Right atrium auricular region (tissue), 2 donors: Measurements from ENCODE around the gene ANK2. TPM values are rescaled to one million over a fixed set of nuclear protein-coding genes. Genes with fewer than 3 reads are reported as not detected.

Experiments used
- DNase-seq: peaks from one replicate; pipeline ENCODE4 v3.0.0-alpha.2; 2019; ENCODE audit warnings: low spot score
- H3K27ac ChIP-seq, 2 donors: fragments of 200-600 bp; sonication (generic); 1 replicate in 1 of 2; 2 replicates in 1 of 2; pipeline ENCODE4 v1.5.1; 2016 to 2019
- H3K27me3 ChIP-seq, 2 donors: fragments of 200-600 bp; sonication (generic); one replicate each; pipeline versions ENCODE4 v1.5.1 to v1.6.0; 2017 to 2019
- H3K36me3 ChIP-seq: fragments of 200-600 bp; sonication (generic); one replicate; pipeline ENCODE4 v1.5.1; 2016
- H3K4me1 ChIP-seq, 2 donors: fragments of 200-600 bp; sonication (generic); one replicate each; pipeline versions ENCODE4 v1.5.1 to v1.6.0; 2017 to 2019
- H3K4me3 ChIP-seq, 2 donors: fragments of 200-600 bp; sonication (generic); 1 replicate in 1 of 2; 2 replicates in 1 of 2; pipeline ENCODE4 v1.5.1; 2017 to 2019; ENCODE audit warnings: mild to moderate bottlenecking in 1 of 2, moderate library complexity in 1 of 2
- H3K9me3 ChIP-seq, 2 donors: fragments of 200-600 bp; sonication (generic); one replicate each; pipeline ENCODE4 v1.5.1; 2019
- total RNA-seq, 2 donors: library from RNA; depleted of rRNA; stranded (reverse); fragments of >200 nt; gene quantifications; one replicate each; pipeline ENCODE4 v1.1.0, GENCODE V29; 2016
- TF ChIP-seq, protein P1 (sequence below), 2 donors: fragments of 200-600 bp; sonication (generic); IDR thresholded peaks; one replicate each; pipeline ENCODE4 v1.5.1; 2019; ENCODE audit warnings: antibody characterized with exemption in 2 of 2

The ANK2 gene
- total RNA-seq, 2 donors from 2014 or later: 169 to 332 TPM

DNA sequence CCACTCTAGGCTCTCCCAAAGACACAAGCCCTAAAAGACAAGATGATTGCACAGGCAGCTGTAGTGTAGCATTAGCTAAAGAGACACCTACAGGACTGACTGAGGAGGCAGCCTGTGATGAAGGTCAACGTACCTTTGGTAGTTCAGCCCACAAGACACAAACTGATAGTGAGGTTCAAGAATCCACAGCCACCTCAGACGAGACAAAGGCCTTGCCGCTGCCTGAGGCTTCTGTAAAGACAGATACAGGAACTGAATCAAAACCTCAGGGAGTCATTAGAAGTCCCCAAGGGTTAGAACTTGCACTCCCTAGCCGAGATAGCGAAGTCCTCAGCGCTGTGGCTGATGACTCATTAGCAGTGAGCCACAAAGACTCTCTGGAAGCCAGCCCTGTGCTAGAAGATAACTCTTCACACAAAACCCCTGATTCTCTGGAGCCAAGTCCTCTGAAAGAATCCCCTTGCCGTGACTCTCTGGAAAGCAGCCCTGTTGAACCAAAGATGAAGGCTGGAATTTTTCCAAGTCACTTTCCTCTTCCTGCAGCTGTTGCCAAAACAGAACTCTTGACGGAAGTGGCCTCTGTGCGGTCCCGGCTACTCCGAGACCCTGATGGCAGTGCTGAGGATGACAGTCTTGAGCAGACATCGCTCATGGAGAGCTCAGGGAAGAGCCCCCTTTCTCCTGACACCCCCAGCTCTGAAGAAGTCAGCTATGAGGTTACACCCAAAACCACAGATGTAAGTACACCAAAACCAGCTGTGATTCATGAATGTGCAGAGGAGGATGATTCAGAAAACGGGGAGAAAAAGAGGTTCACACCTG lies 306.3 kb downstream of the ANK2 start:
- TF ChIP-seq, protein P1, sequence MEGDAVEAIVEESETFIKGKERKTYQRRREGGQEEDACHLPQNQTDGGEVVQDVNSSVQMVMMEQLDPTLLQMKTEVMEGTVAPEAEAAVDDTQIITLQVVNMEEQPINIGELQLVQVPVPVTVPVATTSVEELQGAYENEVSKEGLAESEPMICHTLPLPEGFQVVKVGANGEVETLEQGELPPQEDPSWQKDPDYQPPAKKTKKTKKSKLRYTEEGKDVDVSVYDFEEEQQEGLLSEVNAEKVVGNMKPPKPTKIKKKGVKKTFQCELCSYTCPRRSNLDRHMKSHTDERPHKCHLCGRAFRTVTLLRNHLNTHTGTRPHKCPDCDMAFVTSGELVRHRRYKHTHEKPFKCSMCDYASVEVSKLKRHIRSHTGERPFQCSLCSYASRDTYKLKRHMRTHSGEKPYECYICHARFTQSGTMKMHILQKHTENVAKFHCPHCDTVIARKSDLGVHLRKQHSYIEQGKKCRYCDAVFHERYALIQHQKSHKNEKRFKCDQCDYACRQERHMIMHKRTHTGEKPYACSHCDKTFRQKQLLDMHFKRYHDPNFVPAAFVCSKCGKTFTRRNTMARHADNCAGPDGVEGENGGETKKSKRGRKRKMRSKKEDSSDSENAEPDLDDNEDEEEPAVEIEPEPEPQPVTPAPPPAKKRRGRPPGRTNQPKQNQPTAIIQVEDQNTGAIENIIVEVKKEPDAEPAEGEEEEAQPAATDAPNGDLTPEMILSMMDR (IDR thresholded peaks at IDR 0.05): peak in 1 of 2 donors; percentile 26
- no peaks in the 10 kb centered on the region for H3K9me3 ChIP-seq
- no peaks in the 10 kb centered on the region for H3K27me3 ChIP-seq
- H3K36me3 ChIP-seq: peaks cover 9% of the 10 kb centered on the region
- H3K27ac ChIP-seq: peak overlapping the region; percentile 2 to 68
- H3K4me3 ChIP-seq: peak overlapping the region in 1 of 2 donors; percentile 1
- H3K4me1 ChIP-seq: peaks cover 0 to 10% of the 10 kb centered on the region in 2 donors
- DNase-seq: peak; percentile 63

DNA sequence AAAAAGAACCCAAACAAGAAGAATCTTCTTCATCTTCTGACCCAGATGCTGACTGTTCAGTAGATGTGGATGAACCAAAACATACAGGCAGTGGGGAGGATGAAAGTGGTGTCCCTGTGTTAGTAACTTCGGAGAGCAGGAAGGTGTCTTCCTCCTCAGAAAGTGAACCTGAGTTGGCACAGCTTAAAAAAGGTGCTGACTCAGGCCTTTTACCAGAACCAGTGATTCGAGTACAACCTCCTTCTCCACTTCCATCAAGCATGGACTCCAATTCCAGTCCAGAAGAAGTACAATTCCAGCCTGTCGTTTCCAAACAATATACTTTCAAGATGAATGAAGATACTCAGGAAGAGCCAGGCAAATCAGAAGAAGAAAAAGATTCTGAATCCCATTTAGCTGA lies 307.0 kb downstream of the ANK2 start:
- Histone ChIP-seq H3K4me1 (peaks cover 0 to 10% of the 10 kb centered on the region in 2 donors), H3K27ac (peak overlapping the region; percentile 2 to 68), H3K9me3 (no peaks in the 10 kb centered on the region), H3K27me3 (no peaks in the 10 kb centered on the region), H3K36me3 (peaks cover 9% of the 10 kb centered on the region), H3K4me3 (no peak overlapping the region)
- TF ChIP-seq, protein P1 (IDR thresholded peaks at IDR 0.05): no peak
- no peak for DNase-seq

DNA sequence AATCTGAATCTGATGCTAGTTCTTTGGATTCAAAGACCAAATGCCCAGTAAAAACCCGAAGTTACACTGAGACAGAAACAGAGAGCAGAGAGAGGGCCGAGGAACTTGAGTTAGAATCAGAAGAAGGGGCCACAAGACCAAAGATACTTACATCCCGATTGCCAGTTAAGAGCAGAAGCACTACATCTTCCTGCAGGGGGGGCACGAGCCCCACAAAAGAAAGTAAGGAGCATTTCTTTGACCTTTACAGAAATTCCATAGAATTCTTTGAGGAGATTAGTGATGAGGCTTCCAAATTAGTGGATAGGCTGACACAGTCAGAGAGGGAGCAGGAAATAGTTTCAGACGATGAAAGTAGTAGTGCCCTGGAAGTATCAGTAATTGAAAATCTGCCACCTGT lies 309.3 kb downstream of the ANK2 start:
- TF ChIP-seq, protein P1 (IDR thresholded peaks at IDR 0.05): no peak
- Histone ChIP-seq H3K27ac (no peak overlapping the region), H3K36me3 (peaks cover 17% of the 10 kb centered on the region), H3K9me3 (no peaks in the 10 kb centered on the region), H3K27me3 (no peaks in the 10 kb centered on the region), H3K4me1 (peaks cover 0 to 10% of the 10 kb centered on the region in 2 donors), H3K4me3 (no peak overlapping the region)
- no peak for DNase-seq

DNA sequence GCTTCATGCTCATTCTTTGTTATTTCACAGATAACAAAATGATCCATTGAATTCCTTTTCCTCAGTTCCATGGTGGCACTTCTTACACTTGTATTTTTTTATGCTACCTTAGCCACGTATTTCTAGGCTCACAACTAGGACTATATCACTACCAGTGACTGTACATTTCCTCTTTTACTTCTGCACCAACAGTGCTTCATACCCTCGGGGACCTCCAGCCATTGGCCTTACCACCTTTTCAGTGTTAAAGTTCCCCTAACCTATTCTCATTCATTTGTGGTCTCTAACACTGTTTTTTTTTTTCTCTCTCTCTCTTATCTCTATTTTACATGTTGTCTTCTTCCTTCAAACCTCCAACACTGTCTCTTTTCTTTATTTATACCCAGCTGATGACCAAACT lies 315.9 kb downstream of the ANK2 start:
- TF ChIP-seq, protein P1 (IDR thresholded peaks at IDR 0.05): no peak
- no peaks in the 10 kb centered on the region for H3K27me3 ChIP-seq
- H3K36me3 ChIP-seq: peaks cover 62% of the 10 kb centered on the region
- no peak for DNase-seq
- H3K4me3 ChIP-seq: no peak overlapping the region
- H3K4me1 ChIP-seq: no peaks in the 10 kb centered on the region
- H3K27ac ChIP-seq: no peak overlapping the region
- no peaks in the 10 kb centered on the region for H3K9me3 ChIP-seq

DNA sequence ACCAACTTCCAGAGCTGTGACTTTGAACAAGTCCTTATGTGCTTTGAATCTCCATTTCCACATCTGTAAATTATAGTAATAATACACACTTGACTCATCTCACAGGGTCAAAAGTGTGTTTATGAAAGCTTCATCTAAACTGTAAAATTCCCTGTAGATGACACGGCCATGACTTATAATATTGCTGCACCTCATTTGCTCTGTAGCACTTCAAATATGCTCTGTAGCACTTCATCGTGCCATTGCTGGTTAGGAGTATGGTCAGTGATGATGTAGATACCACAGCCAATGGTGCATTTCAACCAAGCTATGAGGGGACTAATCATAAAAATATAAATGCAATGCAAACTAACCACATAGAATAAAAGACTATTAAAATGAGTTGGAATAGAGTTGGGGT lies 318.6 kb downstream of the ANK2 start:
- H3K9me3 ChIP-seq: no peaks in the 10 kb centered on the region
- H3K4me3 ChIP-seq: no peak overlapping the region
- no peak overlapping the region for H3K27ac ChIP-seq
- H3K27me3 ChIP-seq: no peaks in the 10 kb centered on the region
- TF ChIP-seq, protein P1 (IDR thresholded peaks at IDR 0.05): no peak
- H3K36me3 ChIP-seq: peaks cover 67% of the 10 kb centered on the region
- DNase-seq: no peak
- no peaks in the 10 kb centered on the region for H3K4me1 ChIP-seq
